ENCODE results near the gene CDK15.
A peak's percentile ranks its signal among the peaks of the same experiment; 100 is the strongest.

The CDK15 gene

DNA sequence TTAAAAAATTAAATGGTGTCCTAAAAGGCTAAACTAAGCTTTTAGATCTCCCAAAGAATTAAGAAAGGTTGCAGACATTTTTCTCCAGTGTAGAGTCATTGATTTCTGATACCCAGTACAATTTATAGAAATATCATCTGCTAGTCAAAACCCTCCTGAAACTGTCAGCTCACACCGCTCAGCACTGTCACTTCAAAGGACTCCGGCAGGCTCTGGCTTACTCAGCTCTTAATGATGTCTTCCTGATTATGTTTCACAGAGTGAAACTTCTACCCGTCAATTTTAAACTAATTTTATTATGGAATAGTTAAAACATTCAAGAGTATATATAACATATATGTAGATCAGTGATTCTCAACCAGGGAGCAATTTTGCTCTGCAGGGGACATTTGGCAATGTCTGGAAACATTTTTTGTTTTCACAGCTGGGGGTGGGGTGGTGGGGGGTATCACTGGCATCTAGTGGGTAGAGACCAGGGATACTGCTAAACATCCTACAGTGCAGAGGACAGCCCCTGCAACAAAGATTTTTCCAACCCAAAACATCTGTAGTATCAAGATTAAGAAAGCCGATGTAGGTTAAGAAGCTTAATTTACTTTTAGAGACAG lies 31.6 kb downstream of the CDK15 start:
- TF ChIP-seq FOXM1 (IDR thresholded peaks at IDR 0.05; ENCODE audit: borderline replicate concordance, low read depth) (no peak), RAD21 (IDR thresholded peaks at IDR 0.05; ENCODE audit: low read depth) (no peak)

DNA sequence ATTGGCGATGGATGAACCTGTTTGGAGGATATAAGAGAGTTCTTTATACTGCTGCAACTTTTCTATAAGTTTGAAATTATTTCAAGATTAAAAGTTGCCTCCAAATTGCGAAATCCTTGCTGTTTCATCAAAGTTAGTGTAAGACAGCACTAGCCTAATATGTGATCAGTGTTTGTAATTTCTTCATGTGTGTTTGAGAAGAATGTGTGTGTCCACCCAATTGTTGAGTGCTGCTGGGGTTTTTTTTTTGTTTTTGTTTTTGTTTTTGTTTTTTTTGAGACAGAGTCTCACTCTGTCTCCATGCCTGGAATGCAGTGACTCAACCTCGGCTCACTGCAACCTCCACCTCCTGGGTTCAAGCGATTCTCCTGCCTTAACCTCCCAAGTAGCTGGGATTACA lies 33.4 kb downstream of the CDK15 start:
- TF ChIP-seq CREB1 (IDR thresholded peaks at IDR 0.05; ENCODE audit: low read depth) = no peak
- peak; percentile 51 for TF ChIP-seq CEBPB (IDR thresholded peaks at IDR 0.05)
- no peak for TF ChIP-seq EGR1 (IDR thresholded peaks at IDR 0.05)

DNA sequence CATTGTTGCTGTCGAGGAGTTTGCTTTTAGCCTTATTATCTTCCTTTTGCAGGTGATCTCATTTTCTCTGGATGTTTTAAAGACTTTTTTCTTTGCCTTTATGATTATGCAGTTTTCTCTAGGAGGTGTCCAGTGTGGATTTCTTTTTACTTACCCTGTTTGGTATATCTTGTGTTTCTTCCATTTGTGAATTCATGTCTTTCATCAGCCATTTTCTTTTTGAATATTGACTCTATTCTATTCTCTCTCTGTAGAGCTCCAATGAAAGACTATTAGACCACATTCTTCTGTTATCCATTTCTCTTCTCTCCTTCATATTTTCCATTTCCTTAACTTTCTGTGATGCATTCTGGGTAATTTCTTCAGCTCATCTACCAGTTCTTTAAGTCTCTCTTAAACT lies 34.4 kb downstream of the CDK15 start:
- no peak for TF ChIP-seq EGR1 (IDR thresholded peaks at IDR 0.05)
- no peak for TF ChIP-seq YY1 (IDR thresholded peaks at IDR 0.05; ENCODE audit: low read depth)
- no peak for TF ChIP-seq NFIC (IDR thresholded peaks at IDR 0.05)
- no peak for TF ChIP-seq CREB1 (IDR thresholded peaks at IDR 0.05; ENCODE audit: low read depth)
- no peak for TF ChIP-seq TEAD4 (IDR thresholded peaks at IDR 0.05)
- TF ChIP-seq CEBPB (IDR thresholded peaks at IDR 0.05) = no peak
- TF ChIP-seq TCF12 (IDR thresholded peaks at IDR 0.05; ENCODE audit: low read depth) = no peak
- TF ChIP-seq, protein P1, sequence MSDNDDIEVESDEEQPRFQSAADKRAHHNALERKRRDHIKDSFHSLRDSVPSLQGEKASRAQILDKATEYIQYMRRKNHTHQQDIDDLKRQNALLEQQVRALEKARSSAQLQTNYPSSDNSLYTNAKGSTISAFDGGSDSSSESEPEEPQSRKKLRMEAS (IDR thresholded peaks at IDR 0.05) = no peak
- no peak for TF ChIP-seq RAD21 (IDR thresholded peaks at IDR 0.05; ENCODE audit: low read depth)
- TF ChIP-seq EP300 (IDR thresholded peaks at IDR 0.05; ENCODE audit: borderline replicate concordance) = no peak
- no peak for TF ChIP-seq FOXM1 (IDR thresholded peaks at IDR 0.05; ENCODE audit: borderline replicate concordance, low read depth)
- no peak for TF ChIP-seq ZBTB7A (IDR thresholded peaks at IDR 0.05; ENCODE audit: low read depth)
- TF ChIP-seq, protein P2, sequence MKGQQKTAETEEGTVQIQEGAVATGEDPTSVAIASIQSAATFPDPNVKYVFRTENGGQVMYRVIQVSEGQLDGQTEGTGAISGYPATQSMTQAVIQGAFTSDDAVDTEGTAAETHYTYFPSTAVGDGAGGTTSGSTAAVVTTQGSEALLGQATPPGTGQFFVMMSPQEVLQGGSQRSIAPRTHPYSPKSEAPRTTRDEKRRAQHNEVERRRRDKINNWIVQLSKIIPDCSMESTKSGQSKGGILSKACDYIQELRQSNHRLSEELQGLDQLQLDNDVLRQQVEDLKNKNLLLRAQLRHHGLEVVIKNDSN (IDR thresholded peaks at IDR 0.05) = no peak
- TF ChIP-seq, protein P3, sequence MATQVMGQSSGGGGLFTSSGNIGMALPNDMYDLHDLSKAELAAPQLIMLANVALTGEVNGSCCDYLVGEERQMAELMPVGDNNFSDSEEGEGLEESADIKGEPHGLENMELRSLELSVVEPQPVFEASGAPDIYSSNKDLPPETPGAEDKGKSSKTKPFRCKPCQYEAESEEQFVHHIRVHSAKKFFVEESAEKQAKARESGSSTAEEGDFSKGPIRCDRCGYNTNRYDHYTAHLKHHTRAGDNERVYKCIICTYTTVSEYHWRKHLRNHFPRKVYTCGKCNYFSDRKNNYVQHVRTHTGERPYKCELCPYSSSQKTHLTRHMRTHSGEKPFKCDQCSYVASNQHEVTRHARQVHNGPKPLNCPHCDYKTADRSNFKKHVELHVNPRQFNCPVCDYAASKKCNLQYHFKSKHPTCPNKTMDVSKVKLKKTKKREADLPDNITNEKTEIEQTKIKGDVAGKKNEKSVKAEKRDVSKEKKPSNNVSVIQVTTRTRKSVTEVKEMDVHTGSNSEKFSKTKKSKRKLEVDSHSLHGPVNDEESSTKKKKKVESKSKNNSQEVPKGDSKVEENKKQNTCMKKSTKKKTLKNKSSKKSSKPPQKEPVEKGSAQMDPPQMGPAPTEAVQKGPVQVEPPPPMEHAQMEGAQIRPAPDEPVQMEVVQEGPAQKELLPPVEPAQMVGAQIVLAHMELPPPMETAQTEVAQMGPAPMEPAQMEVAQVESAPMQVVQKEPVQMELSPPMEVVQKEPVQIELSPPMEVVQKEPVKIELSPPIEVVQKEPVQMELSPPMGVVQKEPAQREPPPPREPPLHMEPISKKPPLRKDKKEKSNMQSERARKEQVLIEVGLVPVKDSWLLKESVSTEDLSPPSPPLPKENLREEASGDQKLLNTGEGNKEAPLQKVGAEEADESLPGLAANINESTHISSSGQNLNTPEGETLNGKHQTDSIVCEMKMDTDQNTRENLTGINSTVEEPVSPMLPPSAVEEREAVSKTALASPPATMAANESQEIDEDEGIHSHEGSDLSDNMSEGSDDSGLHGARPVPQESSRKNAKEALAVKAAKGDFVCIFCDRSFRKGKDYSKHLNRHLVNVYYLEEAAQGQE (IDR thresholded peaks at IDR 0.05; ENCODE audit: low read depth) = no peak
- TF ChIP-seq TAF1 (IDR thresholded peaks at IDR 0.05; ENCODE audit: low read depth) = no peak

DNA sequence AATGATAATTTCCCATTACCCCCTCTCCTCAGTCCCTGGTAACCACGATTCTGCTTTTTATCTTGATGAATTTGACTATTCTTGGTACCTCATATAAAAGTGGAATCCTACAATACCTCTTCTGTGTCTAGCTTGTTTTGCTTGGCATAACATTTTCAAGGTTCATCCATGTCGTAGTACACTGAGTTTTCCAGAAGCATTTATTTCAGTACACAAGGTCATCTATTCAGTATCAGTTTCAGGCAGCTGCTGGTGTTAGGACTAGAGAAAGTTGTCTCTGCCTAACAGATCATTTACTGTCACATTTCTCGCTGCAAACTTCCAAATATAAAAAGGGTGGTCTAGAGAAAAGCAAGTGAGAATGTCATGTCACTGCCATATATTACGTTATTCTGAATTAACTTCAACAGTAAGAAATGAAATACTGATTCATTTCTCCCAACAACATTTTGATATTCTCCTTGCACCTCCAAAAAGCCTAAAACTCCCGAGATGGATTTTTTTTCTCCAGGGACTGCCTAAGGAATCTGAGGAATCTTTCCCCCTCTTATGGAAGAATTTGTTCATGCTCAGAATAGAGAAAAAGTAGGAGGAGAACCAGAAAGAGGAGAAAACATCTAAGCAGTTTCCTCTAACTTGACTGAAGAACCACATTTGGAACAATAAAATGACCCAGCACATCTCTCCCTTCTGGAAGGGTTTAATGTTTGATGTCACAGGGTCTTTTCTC lies 36.0 kb downstream of the CDK15 start:
- TF ChIP-seq CREB1 (IDR thresholded peaks at IDR 0.05; ENCODE audit: low read depth) (no peak), CEBPB (IDR thresholded peaks at IDR 0.05) (no peak)

DNA sequence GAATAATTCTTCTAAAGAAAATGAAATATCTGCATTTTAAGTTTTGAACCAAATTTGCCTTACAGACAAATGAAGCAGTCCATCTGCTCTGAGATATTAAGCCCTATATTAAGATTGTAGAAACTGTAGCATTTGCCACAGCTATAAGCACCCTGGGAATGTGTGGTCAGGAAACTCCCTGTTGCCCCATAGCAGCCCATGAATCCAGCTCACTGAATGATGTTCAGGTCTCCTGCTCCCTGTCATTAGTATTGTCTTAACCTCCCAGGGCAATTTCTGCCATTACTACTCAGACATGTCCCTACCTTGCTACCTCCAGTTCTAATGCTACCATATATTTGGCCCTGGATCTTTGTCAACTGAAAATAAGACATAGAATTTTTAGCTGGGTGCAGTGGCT lies 41.1 kb downstream of the CDK15 start:
- TF ChIP-seq, protein P3 (IDR thresholded peaks at IDR 0.05; ENCODE audit: low read depth) = no peak
- TF ChIP-seq EGR1 (IDR thresholded peaks at IDR 0.05) (no peak), FOXM1 (IDR thresholded peaks at IDR 0.05; ENCODE audit: borderline replicate concordance, low read depth) (no peak), ZBTB7A (IDR thresholded peaks at IDR 0.05; ENCODE audit: low read depth) (no peak), TAF1 (IDR thresholded peaks at IDR 0.05; ENCODE audit: low read depth) (no peak), YY1 (IDR thresholded peaks at IDR 0.05; ENCODE audit: low read depth) (no peak), CEBPB (IDR thresholded peaks at IDR 0.05) (no peak), RAD21 (IDR thresholded peaks at IDR 0.05; ENCODE audit: low read depth) (no peak), TEAD4 (IDR thresholded peaks at IDR 0.05) (no peak), NFIC (IDR thresholded peaks at IDR 0.05) (no peak), EP300 (IDR thresholded peaks at IDR 0.05; ENCODE audit: borderline replicate concordance) (no peak), CREB1 (IDR thresholded peaks at IDR 0.05; ENCODE audit: low read depth) (no peak), TCF12 (IDR thresholded peaks at IDR 0.05; ENCODE audit: low read depth) (no peak)
- TF ChIP-seq, protein P2 (IDR thresholded peaks at IDR 0.05) = no peak
- TF ChIP-seq, protein P1 (IDR thresholded peaks at IDR 0.05) = no peak

DNA sequence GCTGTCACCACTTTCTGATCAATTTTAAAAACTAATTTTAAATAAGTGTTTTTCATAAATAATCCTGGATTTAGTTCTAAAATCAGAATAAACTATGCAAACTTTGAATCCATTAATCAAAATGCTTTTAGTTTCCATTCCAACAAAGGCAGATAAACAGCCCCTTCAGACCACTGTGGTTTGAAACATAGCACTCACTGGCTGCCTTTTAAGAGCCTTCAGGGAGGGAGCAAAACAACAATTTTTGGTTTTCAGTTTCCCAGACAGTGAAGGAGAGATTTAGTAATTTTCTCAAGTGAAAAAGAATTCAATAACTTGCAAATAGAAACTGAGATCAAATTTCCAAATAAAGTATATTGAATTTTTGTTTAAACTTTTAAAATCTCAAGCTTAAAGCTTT lies 46.1 kb downstream of the CDK15 start:
- TF ChIP-seq CEBPB (IDR thresholded peaks at IDR 0.05) = no peak
- TF ChIP-seq TCF12 (IDR thresholded peaks at IDR 0.05; ENCODE audit: low read depth) = no peak
- TF ChIP-seq EP300 (IDR thresholded peaks at IDR 0.05; ENCODE audit: borderline replicate concordance) = no peak
- TF ChIP-seq YY1 (IDR thresholded peaks at IDR 0.05; ENCODE audit: low read depth) = no peak
- no peak for TF ChIP-seq TAF1 (IDR thresholded peaks at IDR 0.05; ENCODE audit: low read depth)
- TF ChIP-seq, protein P2 (IDR thresholded peaks at IDR 0.05) = no peak
- TF ChIP-seq, protein P3 (IDR thresholded peaks at IDR 0.05; ENCODE audit: low read depth) = no peak
- no peak for TF ChIP-seq ZBTB7A (IDR thresholded peaks at IDR 0.05; ENCODE audit: low read depth)
- no peak for TF ChIP-seq TEAD4 (IDR thresholded peaks at IDR 0.05)
- TF ChIP-seq CREB1 (IDR thresholded peaks at IDR 0.05; ENCODE audit: low read depth) = no peak
- no peak for TF ChIP-seq NFIC (IDR thresholded peaks at IDR 0.05)
- TF ChIP-seq FOXM1 (IDR thresholded peaks at IDR 0.05; ENCODE audit: borderline replicate concordance, low read depth) = no peak
- no peak for TF ChIP-seq EGR1 (IDR thresholded peaks at IDR 0.05)
- TF ChIP-seq, protein P1 (IDR thresholded peaks at IDR 0.05) = no peak
